Measurements from ENCODE around the gene NPAS3. TPM values are rescaled to one million over a fixed set of nuclear protein-coding genes. Genes with fewer than 3 reads are reported as not detected.

Gene NPAS3
- total RNA-seq, 1 donor from 2014 or later, result 2.5 TPM

- H3K27ac ChIP-seq (replicated peaks), result no peak overlapping the region
- no peaks in the 10 kb centered on the region for H3K9me3 ChIP-seq (replicated peaks)
- no peak for TF ChIP-seq CTCF (IDR thresholded peaks at IDR 0.05; ENCODE audit: borderline replicate concordance)
- intact Hi-C loops (cut with micrococcal nuclease), result no loop called here
- no peak overlapping the region for H3K4me3 ChIP-seq
- DNase-seq, result no peak
- no peaks in the 10 kb centered on the region for H3K27me3 ChIP-seq (ENCODE audit: low read depth)
- no peaks in the 10 kb centered on the region for H3K4me1 ChIP-seq
- no peaks in the 10 kb centered on the region for H3K36me3 ChIP-seq
Measured at GRCh38 chr14:33782923-33783322, 844.2 kb downstream of the NPAS3 start.

DNA sequence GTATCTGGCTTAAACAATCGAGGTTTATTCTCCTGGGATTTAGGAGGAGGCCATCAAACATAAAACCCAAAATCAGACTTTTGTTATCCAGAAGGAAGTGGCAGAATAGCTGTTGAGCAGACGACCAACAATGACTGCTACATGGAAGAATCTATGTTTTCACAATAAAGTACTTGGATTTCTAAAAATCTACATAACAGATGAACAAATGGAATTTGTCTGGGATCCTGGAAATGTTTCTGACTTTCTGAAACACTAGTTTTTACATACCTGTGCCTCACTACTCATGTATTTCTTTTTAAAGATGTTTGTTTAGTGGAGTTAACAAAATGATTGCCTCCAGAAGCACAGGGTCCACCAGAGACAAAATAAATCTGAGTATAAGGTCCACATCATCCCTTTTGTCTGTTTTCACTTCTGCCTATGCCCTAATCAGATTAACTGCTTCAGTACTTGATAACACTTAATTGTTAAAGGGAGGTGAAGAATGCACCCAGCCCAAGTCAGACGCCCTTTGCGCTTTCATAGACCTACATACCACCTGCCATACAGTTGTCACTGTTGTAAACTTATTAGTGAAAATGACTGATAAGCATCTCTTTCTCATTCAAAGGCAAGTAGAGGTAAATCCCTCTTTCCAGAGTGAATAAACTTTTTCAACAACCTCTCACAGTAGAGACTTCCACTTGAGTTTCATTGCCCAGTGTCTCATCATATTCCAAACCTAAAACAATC is 847.6 kb downstream of the NPAS3 start:
- Histone ChIP-seq H3K27ac (replicated peaks) (no peak overlapping the region), H3K9me3 (replicated peaks) (no peaks in the 10 kb centered on the region), H3K36me3 (no peaks in the 10 kb centered on the region), H3K4me3 (no peak overlapping the region), H3K27me3 (ENCODE audit: low read depth) (no peaks in the 10 kb centered on the region), H3K4me1 (no peaks in the 10 kb centered on the region)
- no peak for DNase-seq
- TF ChIP-seq CTCF (IDR thresholded peaks at IDR 0.05; ENCODE audit: borderline replicate concordance), result no peak
- intact Hi-C loops (cut with micrococcal nuclease), result no loop called here

DNA sequence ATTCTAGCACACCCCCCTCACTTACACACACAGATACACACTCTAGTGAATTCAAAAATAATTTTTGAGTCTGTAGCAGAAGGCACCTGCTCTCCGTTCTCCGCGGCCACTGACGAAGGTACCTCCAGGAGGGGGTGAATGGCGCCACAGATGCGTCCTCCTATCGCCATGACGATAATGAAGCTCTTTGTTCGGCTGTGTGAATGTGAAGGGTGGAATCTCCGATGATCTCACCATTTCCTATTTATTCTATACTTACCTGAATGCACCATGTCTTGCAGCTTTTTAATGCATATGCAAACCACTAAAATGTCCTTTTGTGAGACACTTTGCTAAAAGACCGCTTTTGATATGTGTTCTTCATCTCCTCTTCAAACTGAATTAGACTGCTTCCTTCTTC is 849.5 kb downstream of the NPAS3 start:
- TF ChIP-seq CTCF (IDR thresholded peaks at IDR 0.05; ENCODE audit: borderline replicate concordance), result no peak
- peaks cover 10% of the 10 kb centered on the region for H3K4me1 ChIP-seq
- intact Hi-C loops (cut with micrococcal nuclease), result no loop called here

GRCh38 chr14:33790996-33791395 is 852.3 kb downstream of the NPAS3 start:
- intact Hi-C loops (cut with micrococcal nuclease), result loop anchor here (5.0 kb wide), 1 partner anchor 1214 kb away; no protein-coding TSS in a partner anchor
- DNase-seq, result no peak
- no peak for TF ChIP-seq CTCF (IDR thresholded peaks at IDR 0.05; ENCODE audit: borderline replicate concordance)
- H3K9me3 ChIP-seq (replicated peaks), result no peaks in the 10 kb centered on the region
- H3K36me3 ChIP-seq, result no peaks in the 10 kb centered on the region
- H3K4me1 ChIP-seq, result peaks cover 11% of the 10 kb centered on the region
- no peak overlapping the region for H3K27ac ChIP-seq (replicated peaks)
- H3K27me3 ChIP-seq (ENCODE audit: low read depth), result no peaks in the 10 kb centered on the region
- no peak overlapping the region for H3K4me3 ChIP-seq

More for the DNA sequence above, 849.5 kb downstream of the NPAS3 start:
- H3K27ac ChIP-seq (replicated peaks), result no peak overlapping the region
- H3K9me3 ChIP-seq (replicated peaks), result no peaks in the 10 kb centered on the region
- no peaks in the 10 kb centered on the region for H3K36me3 ChIP-seq
- no peaks in the 10 kb centered on the region for H3K27me3 ChIP-seq (ENCODE audit: low read depth)
- DNase-seq, result no peak
- H3K4me3 ChIP-seq, result no peak overlapping the region

- TF ChIP-seq CTCF (IDR thresholded peaks at IDR 0.05; ENCODE audit: borderline replicate concordance), result no peak
- intact Hi-C loops (cut with micrococcal nuclease), result loop anchor here (5.0 kb wide), 1 partner anchor 1215 kb away; no protein-coding TSS in a partner anchor
- Histone ChIP-seq H3K27me3 (ENCODE audit: low read depth) (no peaks in the 10 kb centered on the region), H3K9me3 (replicated peaks) (no peaks in the 10 kb centered on the region), H3K36me3 (no peaks in the 10 kb centered on the region), H3K4me3 (peak overlapping the region; percentile 52), H3K27ac (replicated peaks) (no peak overlapping the region), H3K4me1 (peaks cover 11% of the 10 kb centered on the region)
- DNase-seq, result no peak
Measured at GRCh38 chr14:33792009-33792719, 853.5 kb downstream of the NPAS3 start.
